ENCODE measurements around the gene SOHLH1.

SOHLH1 gene

DNA sequence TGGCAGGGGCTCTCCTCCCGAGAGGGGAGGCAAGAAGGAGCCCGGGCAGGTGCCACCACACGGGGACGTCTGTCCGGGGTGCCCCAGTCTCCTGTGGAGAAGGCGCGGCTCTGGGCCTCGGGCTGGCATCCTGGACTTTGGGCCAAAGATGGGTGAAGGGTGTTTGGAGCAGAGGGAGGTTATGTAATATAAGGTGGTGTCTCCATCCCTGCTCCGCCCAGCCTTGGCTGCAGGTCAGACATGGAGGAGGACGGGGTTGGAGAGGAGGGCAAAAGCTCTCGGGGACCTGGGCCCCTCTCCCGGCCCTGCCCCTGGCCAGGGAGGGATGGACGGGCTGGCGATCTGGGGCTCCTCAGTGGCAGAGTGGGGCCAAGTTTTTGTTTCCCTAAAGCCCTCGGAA, 1.2 kb upstream of the SOHLH1 start:
- H3K27ac ChIP-seq = no peak overlapping the region
- DNase-seq (ENCODE audit: low spot score) = no peak
- TF ChIP-seq, protein P1, sequence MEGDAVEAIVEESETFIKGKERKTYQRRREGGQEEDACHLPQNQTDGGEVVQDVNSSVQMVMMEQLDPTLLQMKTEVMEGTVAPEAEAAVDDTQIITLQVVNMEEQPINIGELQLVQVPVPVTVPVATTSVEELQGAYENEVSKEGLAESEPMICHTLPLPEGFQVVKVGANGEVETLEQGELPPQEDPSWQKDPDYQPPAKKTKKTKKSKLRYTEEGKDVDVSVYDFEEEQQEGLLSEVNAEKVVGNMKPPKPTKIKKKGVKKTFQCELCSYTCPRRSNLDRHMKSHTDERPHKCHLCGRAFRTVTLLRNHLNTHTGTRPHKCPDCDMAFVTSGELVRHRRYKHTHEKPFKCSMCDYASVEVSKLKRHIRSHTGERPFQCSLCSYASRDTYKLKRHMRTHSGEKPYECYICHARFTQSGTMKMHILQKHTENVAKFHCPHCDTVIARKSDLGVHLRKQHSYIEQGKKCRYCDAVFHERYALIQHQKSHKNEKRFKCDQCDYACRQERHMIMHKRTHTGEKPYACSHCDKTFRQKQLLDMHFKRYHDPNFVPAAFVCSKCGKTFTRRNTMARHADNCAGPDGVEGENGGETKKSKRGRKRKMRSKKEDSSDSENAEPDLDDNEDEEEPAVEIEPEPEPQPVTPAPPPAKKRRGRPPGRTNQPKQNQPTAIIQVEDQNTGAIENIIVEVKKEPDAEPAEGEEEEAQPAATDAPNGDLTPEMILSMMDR (conservative IDR thresholded peaks at IDR 0.05; ENCODE audit: low read depth) = no peak
- CTCF ChIA-PET = no interaction called here
- POLR2A ChIA-PET (ENCODE audit: low non-redundant PET) = no interaction called here

GRCh38 chr9:135698767-135699166, 514 bp downstream of the SOHLH1 start:
- no peak for DNase-seq (ENCODE audit: low spot score)
- ChIA-PET POLR2A (ENCODE audit: low non-redundant PET) (no interaction called here), CTCF (interaction anchor here (0.6 to 0.9 kb wide), 2 partner anchors 86 to 132 kb away, joined by 3 read pairs; no protein-coding TSS in a partner anchor)
- no peak overlapping the region for H3K27ac ChIP-seq
- TF ChIP-seq, protein P1 (conservative IDR thresholded peaks at IDR 0.05; ENCODE audit: low read depth) = no peak

GRCh38 chr9:135698236-135698635, 1.0 kb downstream of the SOHLH1 start:
- ChIA-PET CTCF (interaction anchor here (0.9 kb wide), 1 partner anchor 86 kb away, joined by 3 read pairs; no protein-coding TSS in a partner anchor), POLR2A (ENCODE audit: low non-redundant PET) (no interaction called here)
- TF ChIP-seq, protein P1 (conservative IDR thresholded peaks at IDR 0.05; ENCODE audit: low read depth) = no peak
- no peak for DNase-seq (ENCODE audit: low spot score)
- H3K27ac ChIP-seq = no peak overlapping the region

DNA sequence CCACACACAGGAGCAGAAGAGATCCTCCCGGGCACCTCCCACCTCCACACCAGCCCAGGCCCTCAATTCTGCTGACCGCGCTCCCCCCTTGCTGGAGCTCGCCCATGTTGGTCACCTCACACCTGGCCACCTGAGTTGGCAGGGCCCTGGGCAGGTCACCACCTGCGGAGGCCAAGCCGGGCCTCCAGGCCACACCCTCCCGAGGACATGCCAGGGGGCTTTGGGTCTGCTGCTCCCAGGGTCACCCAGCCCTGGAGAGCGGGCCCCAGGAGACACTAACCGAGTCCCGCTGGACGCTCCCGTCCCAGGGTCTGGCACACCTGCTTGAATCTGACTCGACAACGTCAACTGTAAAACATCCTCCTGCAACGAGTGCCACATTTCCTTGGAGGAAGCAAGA, 2.1 kb downstream of the SOHLH1 start:
- no peak for DNase-seq (ENCODE audit: low spot score)
- ChIA-PET POLR2A (ENCODE audit: low non-redundant PET) (no interaction called here), CTCF (interaction anchor here (0.6 kb wide), 2 partner anchors 65 to 134 kb away, joined by 3 read pairs; no protein-coding TSS in a partner anchor)
- TF ChIP-seq, protein P1 (conservative IDR thresholded peaks at IDR 0.05; ENCODE audit: low read depth) = no peak
- no peak overlapping the region for H3K27ac ChIP-seq

GRCh38 chr9:135696446-135696845, 2.8 kb downstream of the SOHLH1 start:
- CTCF ChIA-PET = interaction anchor here (0.5 to 0.6 kb wide), 4 partner anchors 27 to 250 kb away, joined by 3 to 4 read pairs (median 3); no protein-coding TSS in a partner anchor
- no peak overlapping the region for H3K27ac ChIP-seq
- POLR2A ChIA-PET (ENCODE audit: low non-redundant PET) = no interaction called here
- TF ChIP-seq, protein P1 (conservative IDR thresholded peaks at IDR 0.05; ENCODE audit: low read depth) = no peak
- DNase-seq (ENCODE audit: low spot score) = no peak

- no peak for DNase-seq (ENCODE audit: low spot score)
- ChIA-PET POLR2A (ENCODE audit: low non-redundant PET) (no interaction called here), CTCF (interaction anchor here (0.6 to 0.7 kb wide), 2 partner anchors 11 to 27 kb away, joined by 4 read pairs; no protein-coding TSS in a partner anchor)
- no peak overlapping the region for H3K27ac ChIP-seq
- TF ChIP-seq, protein P1 (conservative IDR thresholded peaks at IDR 0.05; ENCODE audit: low read depth) = no peak
Measured at GRCh38 chr9:135695642-135696041, 3.6 kb downstream of the SOHLH1 start.
